CD4-positive, alpha-beta T cell (primary cell): Measurements from ENCODE around the gene PDS5A. TPM values are rescaled to one million over a fixed set of nuclear protein-coding genes. Genes with fewer than 3 reads are reported as not detected.
"Not testable (repeated sequence)": the region's sequence is repeated elsewhere in the genome, so short reads cannot be mapped to it uniquely, and the experiment has no call there.

Source experiments
- ATAC-seq: fragments of 200-7000 bp; cut with Tn5 transposase; one replicate; pipeline ENCODE4 v1.10.0; 2022; ENCODE audit warnings: mild to moderate bottlenecking; ENCODE audit not compliant: poor library complexity
- CTCF ChIA-PET: fragments of 350-600 bp; sonication (Branson Sonifier 250); formaldehyde crosslinking; loops from one replicate; lab custom pipeline; 2021; ENCODE audit warnings: antibody characterized with exemption, inconsistent platforms; lab: Charles Lee
- POLR2A ChIA-PET: fragments of 350-600 bp; sonication (Branson Sonifier 250); formaldehyde crosslinking; loops from one replicate; lab custom pipeline; 2021; ENCODE audit warnings: antibody characterized with exemption, inconsistent platforms; lab: Charles Lee
- DNase-seq, 14 experiments: peaks; one replicate each; pipeline ENCODE4 v3.0.0-alpha.2; 2013 to 2020; ENCODE audit warnings: mixed read lengths in 2 of 14
- H3K27ac ChIP-seq, 2 donors: one replicate each; pipeline versions ENCODE4 v1.5.1 to v1.7.0; 2013; ENCODE audit warnings: low read length in 2 of 2, low read depth in 1 of 2, mild to moderate bottlenecking in 1 of 2
- H3K27me3 ChIP-seq, 2 experiments: 1 replicate in 1 of 2; 2 replicates in 1 of 2; pipeline versions ENCODE4 v1.6.1 to v1.7.0; 2013; ENCODE audit warnings: low read length in 2 of 2, control low read depth in 1 of 2, mild to moderate bottlenecking in 1 of 2, moderate library complexity in 1 of 2; ENCODE audit not compliant: insufficient read depth in 2 of 2, control insufficient read depth in 1 of 2
- H3K36me3 ChIP-seq: one replicate; pipeline ENCODE4 v1.6.1; 2013; ENCODE audit warnings: low read length, control low read depth; ENCODE audit not compliant: insufficient read depth
- H3K4me1 ChIP-seq: one replicate; pipeline ENCODE4 v1.6.1; 2013; ENCODE audit warnings: low read length, control low read depth; ENCODE audit not compliant: insufficient read depth
- H3K4me3 ChIP-seq: one replicate; pipeline ENCODE4 v1.5.1; 2013; ENCODE audit warnings: mild to moderate bottlenecking, low read length, moderate library complexity
- H3K9me3 ChIP-seq, 2 experiments: 1 replicate in 1 of 2; 2 replicates in 1 of 2; pipeline versions ENCODE4 v1.6.1 to v1.7.0; 2013; ENCODE audit warnings: low read length in 2 of 2, mild to moderate bottlenecking in 2 of 2, control low read depth in 1 of 2, moderate library complexity in 1 of 2; ENCODE audit not compliant: control insufficient read depth in 1 of 2, insufficient read depth in 1 of 2
- H3K27ac Mint-ChIP-seq: one replicate; pipeline ENCODE4 v1.8.0; 2020; ENCODE audit warnings: mixed read lengths
- H3K27me3 Mint-ChIP-seq: one replicate; pipeline ENCODE4 v1.8.0; 2021; ENCODE audit warnings: mixed read lengths
- H3K36me3 Mint-ChIP-seq: one replicate; pipeline ENCODE4 v1.8.0; 2021; ENCODE audit warnings: low read depth, mixed read lengths
- H3K4me1 Mint-ChIP-seq: one replicate; pipeline ENCODE4 v1.8.0; 2021; ENCODE audit warnings: low read depth, mixed read lengths
- H3K4me3 Mint-ChIP-seq: one replicate; pipeline ENCODE4 v1.8.0; 2020; ENCODE audit warnings: mild to moderate bottlenecking, mixed read lengths
- H3K9me3 Mint-ChIP-seq: one replicate; pipeline ENCODE4 v1.8.0; 2020; ENCODE audit warnings: mixed read lengths
- intact Hi-C, 2 experiments: fragments of 100-400 bp; cut with DNase I in 1 of 2; cut with micrococcal nuclease in 1 of 2; formaldehyde crosslinking; loops; one replicate each; pipeline versions ENCODE4 v1.15.1 to v1.9.0; 2023 to 2025; cut with DNase I, micrococcal nuclease
- total RNA-seq, 174 experiments: library from RNA in 2 of 174; stranded (reverse) in 2 of 174; gene quantifications; one replicate each; pipeline ENCODE4 v1.2.3 and lab custom pipeline; 2021 to 2026
- TF ChIP-seq, protein P1 (sequence below): fragments of 200-600 bp; IDR thresholded peaks from one replicate; pipeline ENCODE4 v1.8.0; 2022; ENCODE audit warnings: antibody characterized with exemption, mild to moderate bottlenecking

Gene PDS5A
- total RNA-seq, 2 experiments from 2014 or later, result 80.0 to 80.6 TPM

DNA sequence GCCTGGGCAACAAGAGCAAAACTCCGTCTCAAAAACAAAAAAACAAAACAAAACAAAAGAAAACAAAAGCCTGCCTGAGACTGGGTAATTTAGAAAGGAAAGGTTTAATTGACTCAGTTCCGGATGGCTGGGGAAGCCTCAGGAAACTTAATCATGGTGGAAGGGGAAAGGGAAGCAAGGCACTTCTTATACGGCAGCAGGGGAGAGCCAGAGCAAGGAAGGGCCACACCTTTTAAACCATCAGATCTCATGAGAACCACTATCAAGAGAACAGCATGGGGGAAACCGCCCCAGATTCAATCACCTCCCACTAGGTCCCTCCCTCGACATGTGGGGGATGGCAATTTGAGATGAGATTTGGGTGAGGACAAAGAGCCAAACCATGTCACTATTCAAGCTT lies 157.5 kb downstream of the PDS5A start:
- no peaks in the 10 kb centered on the region for H3K4me1 Mint-ChIP-seq
- H3K36me3 Mint-ChIP-seq, result peaks cover 28% of the 10 kb centered on the region
- POLR2A ChIA-PET, result no interaction called here
- CTCF ChIA-PET, result no interaction called here
- no peak overlapping the region for H3K4me3 Mint-ChIP-seq
- H3K27ac ChIP-seq, result no peak overlapping the region
- H3K36me3 ChIP-seq, result peaks cover 3% of the 10 kb centered on the region
- TF ChIP-seq, protein P1, sequence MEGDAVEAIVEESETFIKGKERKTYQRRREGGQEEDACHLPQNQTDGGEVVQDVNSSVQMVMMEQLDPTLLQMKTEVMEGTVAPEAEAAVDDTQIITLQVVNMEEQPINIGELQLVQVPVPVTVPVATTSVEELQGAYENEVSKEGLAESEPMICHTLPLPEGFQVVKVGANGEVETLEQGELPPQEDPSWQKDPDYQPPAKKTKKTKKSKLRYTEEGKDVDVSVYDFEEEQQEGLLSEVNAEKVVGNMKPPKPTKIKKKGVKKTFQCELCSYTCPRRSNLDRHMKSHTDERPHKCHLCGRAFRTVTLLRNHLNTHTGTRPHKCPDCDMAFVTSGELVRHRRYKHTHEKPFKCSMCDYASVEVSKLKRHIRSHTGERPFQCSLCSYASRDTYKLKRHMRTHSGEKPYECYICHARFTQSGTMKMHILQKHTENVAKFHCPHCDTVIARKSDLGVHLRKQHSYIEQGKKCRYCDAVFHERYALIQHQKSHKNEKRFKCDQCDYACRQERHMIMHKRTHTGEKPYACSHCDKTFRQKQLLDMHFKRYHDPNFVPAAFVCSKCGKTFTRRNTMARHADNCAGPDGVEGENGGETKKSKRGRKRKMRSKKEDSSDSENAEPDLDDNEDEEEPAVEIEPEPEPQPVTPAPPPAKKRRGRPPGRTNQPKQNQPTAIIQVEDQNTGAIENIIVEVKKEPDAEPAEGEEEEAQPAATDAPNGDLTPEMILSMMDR, result no peak
- no peaks in the 10 kb centered on the region for H3K27me3 ChIP-seq
- intact Hi-C loops, result no loop called here
- no peaks in the 10 kb centered on the region for H3K27me3 Mint-ChIP-seq
- H3K9me3 Mint-ChIP-seq, result no peaks in the 10 kb centered on the region
- no peaks in the 10 kb centered on the region for H3K4me1 ChIP-seq
- H3K9me3 ChIP-seq, result peaks cover 0 to 5% of the 10 kb centered on the region in 2 experiments
- DNase-seq, result no peak
- no peak for ATAC-seq
- H3K4me3 ChIP-seq, result no peak overlapping the region
- H3K27ac Mint-ChIP-seq, result no peak overlapping the region

DNA sequence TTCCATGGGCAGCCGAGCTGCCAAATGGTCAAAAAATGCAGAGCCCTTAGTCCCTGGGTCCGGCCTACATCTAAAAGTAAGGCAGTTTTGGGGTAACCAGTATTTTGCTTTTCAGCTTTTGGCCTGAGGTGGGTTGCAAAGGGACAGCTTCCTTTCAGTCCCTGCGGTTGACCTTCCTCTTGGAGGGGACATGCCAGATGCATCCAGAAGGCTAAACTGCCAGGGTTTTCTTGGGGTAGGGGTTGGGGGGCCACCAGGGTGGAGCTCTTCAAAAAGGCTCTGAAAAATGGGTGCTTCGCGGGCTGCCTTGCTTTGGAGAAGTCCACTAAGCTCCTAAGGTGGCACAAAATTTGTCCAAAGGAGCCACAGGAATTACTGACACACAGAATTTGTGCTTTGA lies 159.1 kb downstream of the PDS5A start:
- Histone ChIP-seq H3K36me3 (no peaks in the 10 kb centered on the region), H3K4me3 (no peak overlapping the region), H3K9me3 (peaks cover 0 to 18% of the 10 kb centered on the region in 2 experiments), H3K27ac (no peak overlapping the region), H3K4me1 (no peaks in the 10 kb centered on the region), H3K27me3 (no peaks in the 10 kb centered on the region)
- Mint-ChIP-seq H3K4me3 (no peak overlapping the region), H3K36me3 (peaks cover 17% of the 10 kb centered on the region), H3K27me3 (no peaks in the 10 kb centered on the region), H3K27ac (no peak overlapping the region), H3K9me3 (no peaks in the 10 kb centered on the region), H3K4me1 (no peaks in the 10 kb centered on the region)
- POLR2A ChIA-PET, result no interaction called here
- TF ChIP-seq, protein P1, result no peak
- intact Hi-C loops, result no loop called here
- CTCF ChIA-PET, result interaction anchor here (0.5 kb wide), 1 partner anchor 296 kb away, joined by 3 read pairs; no protein-coding TSS in a partner anchor
- no peak for DNase-seq
- no peak for ATAC-seq

DNA sequence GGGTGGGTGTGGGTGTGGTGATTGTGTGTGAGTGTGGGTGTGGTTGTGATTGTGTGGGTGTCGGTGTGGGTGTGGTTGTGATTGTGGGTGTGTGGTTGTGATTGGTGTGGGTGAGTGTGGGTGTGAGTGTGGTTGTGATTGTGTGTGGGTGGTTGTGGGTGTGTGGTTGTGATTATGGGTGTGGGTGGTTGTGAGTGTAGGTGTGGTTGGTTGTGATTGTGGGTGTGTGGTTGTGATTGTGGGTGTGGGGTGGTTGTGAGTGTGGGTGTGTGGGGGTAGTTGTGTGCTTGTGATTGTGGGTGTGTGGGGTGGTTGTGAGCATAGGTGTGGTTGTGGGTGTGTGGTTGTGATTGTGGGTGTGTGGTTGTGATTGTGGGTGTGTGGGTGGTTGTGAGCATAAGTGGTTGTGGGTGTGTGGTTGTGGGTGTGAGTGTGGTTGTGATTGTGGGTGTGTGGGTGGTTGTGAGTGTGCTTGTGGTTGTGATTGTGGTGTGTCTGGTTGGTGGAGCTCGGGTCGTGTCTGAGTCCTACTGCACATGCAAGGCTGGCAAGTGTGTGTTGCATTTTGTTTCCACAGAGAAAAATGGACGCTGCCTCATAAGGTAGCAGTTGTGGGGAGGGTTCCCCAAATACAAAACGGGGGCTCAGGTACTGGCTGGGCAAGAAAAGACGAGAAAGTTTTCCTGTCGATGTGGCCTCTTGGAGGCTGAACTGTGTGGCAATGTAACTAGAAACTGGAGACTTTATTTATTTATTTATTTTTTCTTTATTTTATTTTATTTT lies 163.1 kb downstream of the PDS5A start:
- peaks cover 0 to 18% of the 10 kb centered on the region in 2 experiments for H3K9me3 ChIP-seq
- Mint-ChIP-seq H3K4me1 (no peaks in the 10 kb centered on the region), H3K9me3 (no peaks in the 10 kb centered on the region), H3K36me3 (no peaks in the 10 kb centered on the region), H3K27me3 (no peaks in the 10 kb centered on the region), H3K27ac (no peak overlapping the region), H3K4me3 (no peak overlapping the region)
- H3K4me1 ChIP-seq, result no peaks in the 10 kb centered on the region
- CTCF ChIA-PET, result no interaction called here
- intact Hi-C loops, result no loop called here
- no peaks in the 10 kb centered on the region for H3K27me3 ChIP-seq
- no peaks in the 10 kb centered on the region for H3K36me3 ChIP-seq
- ATAC-seq, result no peak
- no peak overlapping the region for H3K4me3 ChIP-seq
- POLR2A ChIA-PET, result interaction anchor here (0.8 kb wide), 1 partner anchor 149 kb away, joined by 3 read pairs; no protein-coding TSS in a partner anchor
- DNase-seq, result peak in 2 of 14 experiments; percentile 34 to 57
- H3K27ac ChIP-seq, result no peak overlapping the region
- TF ChIP-seq, protein P1, result no peak

DNA sequence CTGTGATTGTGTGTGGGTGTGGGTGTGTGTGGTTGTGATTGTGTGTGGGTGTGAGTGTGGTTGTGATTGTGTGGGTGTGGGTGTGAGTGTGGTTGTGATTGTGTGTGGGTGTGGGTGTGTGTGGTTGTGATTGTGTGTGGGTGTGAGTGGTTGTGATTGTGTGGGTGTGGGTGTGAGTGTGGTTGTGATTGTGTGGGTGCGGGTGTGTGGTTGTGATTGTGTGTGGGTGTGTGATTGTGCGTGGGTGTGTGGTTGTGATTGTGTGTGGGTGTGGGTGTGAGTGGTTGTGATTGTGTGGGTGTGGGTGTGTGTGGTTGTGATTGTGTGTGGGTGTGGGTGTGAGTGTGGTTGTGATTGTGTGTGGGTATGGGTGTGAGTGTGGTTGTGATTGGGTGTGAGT lies 163.9 kb downstream of the PDS5A start:
- H3K4me1 Mint-ChIP-seq, H3K27ac Mint-ChIP-seq, intact Hi-C loops: not testable (repeated sequence)

DNA sequence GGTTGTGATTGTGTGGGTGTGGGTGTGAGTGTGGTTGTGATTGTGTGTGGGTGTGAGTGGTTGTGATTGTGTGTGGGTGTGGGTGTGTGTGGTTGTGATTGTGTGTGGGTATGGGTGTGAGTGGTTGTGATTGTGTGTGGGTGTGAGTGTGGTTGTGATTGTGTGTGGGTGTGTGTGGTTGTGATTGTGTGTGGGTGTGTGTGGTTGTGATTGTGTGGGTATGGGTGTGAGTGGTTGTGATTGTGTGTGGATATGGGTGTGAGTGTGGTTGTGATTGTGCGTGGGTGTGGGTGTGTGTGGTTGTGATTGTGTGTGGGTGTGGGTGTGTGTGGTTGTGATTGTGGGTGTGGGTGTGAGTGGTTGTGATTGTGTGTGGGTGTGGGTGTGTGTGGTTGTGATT lies 164.7 kb downstream of the PDS5A start:
- CTCF ChIA-PET, H3K27me3 ChIP-seq, H3K27ac Mint-ChIP-seq, DNase-seq, H3K4me3 ChIP-seq, H3K27me3 Mint-ChIP-seq, ATAC-seq, H3K4me3 Mint-ChIP-seq, H3K27ac ChIP-seq, H3K36me3 Mint-ChIP-seq, H3K4me1 ChIP-seq, POLR2A ChIA-PET, intact Hi-C loops, H3K9me3 Mint-ChIP-seq, H3K36me3 ChIP-seq, H3K4me1 Mint-ChIP-seq: not testable (repeated sequence)
- peaks cover 0 to 18% of the 10 kb centered on the region in 2 experiments for H3K9me3 ChIP-seq

More for the DNA sequence above, 163.9 kb downstream of the PDS5A start:
- ATAC-seq, DNase-seq, H3K4me3 ChIP-seq, H3K9me3 Mint-ChIP-seq, H3K27me3 Mint-ChIP-seq, H3K27me3 ChIP-seq, POLR2A ChIA-PET, H3K27ac ChIP-seq, H3K4me1 ChIP-seq, H3K36me3 Mint-ChIP-seq, CTCF ChIA-PET, H3K4me3 Mint-ChIP-seq, H3K36me3 ChIP-seq: not testable (repeated sequence)
- H3K9me3 ChIP-seq, result peaks cover 0 to 18% of the 10 kb centered on the region in 2 experiments
